ENCODE results near the gene USP20.
"Not testable (repeated sequence)": the region's sequence is repeated elsewhere in the genome, so short reads cannot be mapped to it uniquely, and the experiment has no call there.

The USP20 gene

GRCh38 chr9:129876815-129877214, 41.6 kb downstream of the USP20 start:
- DNase-seq: no peak

- DNase-seq: no peak
Measured at GRCh38 chr9:129878291-129878690, 43.0 kb downstream of the USP20 start.

- DNase-seq: peak; percentile 98
Measured at GRCh38 chr9:129879103-129879699, 43.9 kb downstream of the USP20 start.

GRCh38 chr9:129879991-129880653, 44.9 kb downstream of the USP20 start:
- no peak for DNase-seq

GRCh38 chr9:129880654-129881546, 45.6 kb downstream of the USP20 start:
- DNase-seq: no peak

- DNase-seq: peak; percentile 71
Measured at GRCh38 chr9:129881547-129882324, 46.5 kb downstream of the USP20 start.

GRCh38 chr9:129884220-129885017, 49.2 kb downstream of the USP20 start:
- DNase-seq: peak; percentile 97

- DNase-seq: peak; percentile 75
Measured at GRCh38 chr9:129885018-129885669, 49.9 kb downstream of the USP20 start.

- DNase-seq: peak; percentile 95
Measured at GRCh38 chr9:129885670-129886106, 50.4 kb downstream of the USP20 start.

- peak; percentile 80 for DNase-seq
Measured at GRCh38 chr9:129886226-129887174, 51.2 kb downstream of the USP20 start.

GRCh38 chr9:129887334-129888292, 52.4 kb downstream of the USP20 start:
- peak; percentile 89 for DNase-seq

GRCh38 chr9:129888293-129889121, 53.2 kb downstream of the USP20 start:
- peak; percentile 87 for DNase-seq

GRCh38 chr9:129889122-129889940, 54.1 kb downstream of the USP20 start:
- no peak for DNase-seq

- DNase-seq: peak; percentile 94
Measured at GRCh38 chr9:129889941-129890717, 54.9 kb downstream of the USP20 start.

- DNase-seq: not testable (repeated sequence)
Measured at GRCh38 chr9:129890718-129891299, 55.6 kb downstream of the USP20 start.

- no peak for DNase-seq
Measured at GRCh38 chr9:129891569-129891968, 56.3 kb downstream of the USP20 start.
